ENCODE results near the gene SHROOM3. TPM values are rescaled to one million over a fixed set of nuclear protein-coding genes. Genes with fewer than 3 reads are reported as not detected.

Gene SHROOM3
- total RNA-seq, 1 donor from 2014 or later = 62.0 TPM

GRCh38 chr4:76639288-76639687 lies 204.3 kb downstream of the SHROOM3 start:
- H3K4me1 ChIP-seq = peaks cover 22% of the 10 kb centered on the region
- H3K36me3 ChIP-seq = no peaks in the 10 kb centered on the region
- TF ChIP-seq CTCF (IDR thresholded peaks at IDR 0.05) = no peak
- H3K9me3 ChIP-seq = no peaks in the 10 kb centered on the region
- no peak overlapping the region for H3K27ac ChIP-seq
- intact Hi-C loops (cut with DNase I) = no loop called here
- no peak overlapping the region for H3K4me3 ChIP-seq
- ATAC-seq (peak; percentile 27 to 54), DNase-seq (no peak)
- H3K27me3 ChIP-seq (ENCODE audit: low read depth) = no peaks in the 10 kb centered on the region

- Histone ChIP-seq H3K27ac (no peak overlapping the region), H3K36me3 (no peaks in the 10 kb centered on the region), H3K27me3 (ENCODE audit: low read depth) (no peaks in the 10 kb centered on the region), H3K9me3 (no peaks in the 10 kb centered on the region), H3K4me1 (peaks cover 17% of the 10 kb centered on the region), H3K4me3 (no peak overlapping the region)
- peak; percentile 77 for DNase-seq
- no peak for TF ChIP-seq CTCF (IDR thresholded peaks at IDR 0.05)
- intact Hi-C loops (cut with DNase I) = no loop called here
- peak; percentile 85 to 93 for ATAC-seq
Measured at GRCh38 chr4:76640353-76640910, 205.4 kb downstream of the SHROOM3 start.

GRCh38 chr4:76641351-76641750 lies 206.3 kb downstream of the SHROOM3 start:
- ATAC-seq = no peak
- H3K4me3 ChIP-seq = no peak overlapping the region
- DNase-seq = no peak
- no peaks in the 10 kb centered on the region for H3K9me3 ChIP-seq
- peaks cover 17% of the 10 kb centered on the region for H3K4me1 ChIP-seq
- intact Hi-C loops (cut with DNase I) = no loop called here
- no peak overlapping the region for H3K27ac ChIP-seq
- TF ChIP-seq CTCF (IDR thresholded peaks at IDR 0.05) = no peak
- H3K27me3 ChIP-seq (ENCODE audit: low read depth) = no peaks in the 10 kb centered on the region
- no peaks in the 10 kb centered on the region for H3K36me3 ChIP-seq

- no peaks in the 10 kb centered on the region for H3K27me3 ChIP-seq (ENCODE audit: low read depth)
- peaks cover 17% of the 10 kb centered on the region for H3K4me1 ChIP-seq
- H3K27ac ChIP-seq = no peak overlapping the region
- H3K36me3 ChIP-seq = no peaks in the 10 kb centered on the region
- intact Hi-C loops (cut with DNase I) = no loop called here
- TF ChIP-seq CTCF (IDR thresholded peaks at IDR 0.05) = no peak
- DNase-seq (no peak), ATAC-seq (no peak)
- H3K9me3 ChIP-seq = no peaks in the 10 kb centered on the region
- no peak overlapping the region for H3K4me3 ChIP-seq
Measured at GRCh38 chr4:76641758-76642157, 206.7 kb downstream of the SHROOM3 start.

- no peak for TF ChIP-seq CTCF (IDR thresholded peaks at IDR 0.05)
- ATAC-seq (no peak), DNase-seq (no peak)
- Histone ChIP-seq H3K27me3 (ENCODE audit: low read depth) (no peaks in the 10 kb centered on the region), H3K4me1 (peaks cover 17% of the 10 kb centered on the region), H3K36me3 (no peaks in the 10 kb centered on the region), H3K27ac (no peak overlapping the region), H3K9me3 (no peaks in the 10 kb centered on the region), H3K4me3 (no peak overlapping the region)
- intact Hi-C loops (cut with DNase I) = no loop called here
Measured at GRCh38 chr4:76644831-76645485, 209.9 kb downstream of the SHROOM3 start.
